Transverse colon (tissue), 4 donors: ENCODE data around the gene C10orf90. TPM values are rescaled to one million over a fixed set of nuclear protein-coding genes. Genes with fewer than 3 reads are reported as not detected.

Experiments used
- DNase-seq: peaks from one replicate; pipeline ENCODE4 v3.0.0-alpha.2; 2019
- H3K27ac ChIP-seq, 4 donors: fragments of 200-600 bp; sonication (generic); 2 replicates each; pipeline ENCODE4 v1.5.1; 2016 to 2018; ENCODE audit warnings: inconsistent platforms in 4 of 4
- H3K27me3 ChIP-seq: fragments of 200-600 bp; sonication (generic); 2 replicates; pipeline ENCODE4 v1.5.1; 2017; ENCODE audit warnings: inconsistent platforms
- H3K36me3 ChIP-seq, 4 donors: fragments of 200-600 bp; sonication (generic); 2 replicates each; pipeline ENCODE4 v1.5.1; 2017 to 2019; ENCODE audit warnings: inconsistent platforms in 4 of 4
- H3K4me1 ChIP-seq, 4 donors: fragments of 200-600 bp; sonication (generic); 2 replicates each; pipeline ENCODE4 v1.5.1; 2017 to 2020; ENCODE audit warnings: inconsistent platforms in 4 of 4
- H3K4me3 ChIP-seq, 4 donors: fragments of 200-600 bp; sonication (generic); 1 replicate in 1 of 4; 2 replicates in 3 of 4; pipeline versions ENCODE4 v1.5.1 to v1.6.1; 2017 to 2019; ENCODE audit warnings: inconsistent platforms in 4 of 4
- H3K9me3 ChIP-seq, 2 donors: fragments of 200-600 bp; sonication (generic); 2 replicates each; pipeline ENCODE4 v1.5.1; 2017 to 2019; ENCODE audit warnings: inconsistent platforms in 2 of 2
- CTCF ChIP-seq, 5 experiments: fragments of 200-600 bp in 3 of 5; fragments of 450-650 bp in 2 of 5; sonication (generic) in 3 of 5; IDR thresholded peaks; 1 replicate in 2 of 5; 2 replicates in 3 of 5; pipeline ENCODE4 v1.5.1; 2016 to 2017; ENCODE audit warnings: antibody characterized with exemption in 5 of 5, inconsistent platforms in 3 of 5, mild to moderate bottlenecking in 2 of 5, moderate library complexity in 1 of 5
- EP300 ChIP-seq: sonication (generic); formaldehyde crosslinking; IDR thresholded peaks from one replicate; pipeline ENCODE4 v1.6.1; 2017; ENCODE audit warnings: antibody characterized with exemption, low read depth
- POLR2A ChIP-seq: fragments of 450-650 bp; IDR thresholded peaks from one replicate; pipeline ENCODE4 v1.6.1; 2016; ENCODE audit warnings: antibody characterized with exemption, mild to moderate bottlenecking, moderate library complexity
- POLR2AphosphoS5 ChIP-seq, 3 donors: sonication (generic); formaldehyde crosslinking; IDR thresholded peaks; one replicate each; pipeline ENCODE4 v1.6.1; 2016; ENCODE audit warnings: antibody characterized with exemption in 3 of 3
- WGBS, 2 donors: methylation state at CpG; one replicate each; pipeline ENCODE4 v1.1.5; 2018; ENCODE audit warnings: low coverage in 1 of 2; 5-methylcytosine and 5-hydroxymethylcytosine counted together
- in situ Hi-C, 4 donors: fragments of 200-750 bp; cut with MboI; loops; one replicate each; pipeline versions ENCODE4 v1.15.0 to v1.15.1; 2017; ENCODE audit warnings: low sequenced_read_pairs in 3 of 4, low pct_ligation_motif_present in 1 of 4, low pct_unique_long_range_greater_than_20kb in 1 of 4
- intact Hi-C: fragments of 100-400 bp; cut with DNase I; formaldehyde crosslinking; loops from one replicate; pipeline ENCODE4 v1.15.1; 2023; ENCODE audit warnings: low total_unique reads
- total RNA-seq, 4 donors: library from RNA; depleted of rRNA; stranded (reverse); fragments of >200 nt; gene quantifications; one replicate each; pipeline ENCODE4 v1.1.0, GENCODE V29; 2016

C10orf90 gene
- total RNA-seq, 4 donors from 2014 or later: not detected

- DNase-seq: no peak
- Histone ChIP-seq H3K27ac (no peak overlapping the region), H3K9me3 (no peaks in the 10 kb centered on the region), H3K27me3 (no peaks in the 10 kb centered on the region), H3K4me3 (no peak overlapping the region), H3K36me3 (no peaks in the 10 kb centered on the region), H3K4me1 (no peaks in the 10 kb centered on the region)
- WGBS, 2 donors: 77 to 84% methylated on average over 8 to 9 of the region's 9 CpGs
- TF ChIP-seq CTCF (IDR thresholded peaks at IDR 0.05): no peak
- no peak for TF ChIP-seq POLR2AphosphoS5 (IDR thresholded peaks at IDR 0.05)
- no peak for TF ChIP-seq EP300
- no peak for TF ChIP-seq POLR2A
- in situ Hi-C loops: no loop called here
- intact Hi-C loops: no loop called here
These were observed 142.7 kb downstream of the C10orf90 start for GRCh38 chr10:126527645-126528314.

- Histone ChIP-seq H3K9me3 (no peaks in the 10 kb centered on the region), H3K36me3 (no peaks in the 10 kb centered on the region), H3K27ac (no peak overlapping the region), H3K4me3 (no peak overlapping the region), H3K27me3 (no peaks in the 10 kb centered on the region), H3K4me1 (no peaks in the 10 kb centered on the region)
- no peak for TF ChIP-seq POLR2A
- TF ChIP-seq EP300: no peak
- no peak for TF ChIP-seq CTCF (IDR thresholded peaks at IDR 0.05)
- TF ChIP-seq POLR2AphosphoS5 (IDR thresholded peaks at IDR 0.05): no peak
- DNase-seq: no peak
- WGBS, 2 donors: 61 to 80% methylated on average over 1 to 7 of the region's 7 CpGs
- intact Hi-C loops (no loop called here), in situ Hi-C loops (no loop called here)
These were observed 145.2 kb downstream of the C10orf90 start for GRCh38 chr10:126525326-126525725.

GRCh38 chr10:126524526-126524925, 146.0 kb downstream of the C10orf90 start:
- 50 to 58% methylated on average over 1 to 6 of the region's 6 CpGs for WGBS, 2 donors
- H3K27me3 ChIP-seq: no peaks in the 10 kb centered on the region
- H3K36me3 ChIP-seq: no peaks in the 10 kb centered on the region
- in situ Hi-C loops: loop anchor here in 1 of 4 donors (25.0 kb wide), 1 partner anchor 662 kb away; no protein-coding TSS in a partner anchor
- TF ChIP-seq POLR2AphosphoS5 (IDR thresholded peaks at IDR 0.05) (no peak), EP300 (no peak), POLR2A (no peak), CTCF (IDR thresholded peaks at IDR 0.05) (no peak)
- no peak overlapping the region for H3K4me3 ChIP-seq
- no peaks in the 10 kb centered on the region for H3K9me3 ChIP-seq
- no peak for DNase-seq
- H3K27ac ChIP-seq: no peak overlapping the region
- intact Hi-C loops: no loop called here
- no peaks in the 10 kb centered on the region for H3K4me1 ChIP-seq

GRCh38 chr10:126523071-126523470, 147.4 kb downstream of the C10orf90 start:
- Histone ChIP-seq H3K4me3 (no peak overlapping the region), H3K4me1 (no peaks in the 10 kb centered on the region), H3K36me3 (no peaks in the 10 kb centered on the region), H3K27ac (no peak overlapping the region), H3K27me3 (no peaks in the 10 kb centered on the region), H3K9me3 (no peaks in the 10 kb centered on the region)
- DNase-seq: no peak
- intact Hi-C loops: no loop called here
- in situ Hi-C loops: loop anchor here in 1 of 4 donors (25.0 kb wide), 1 partner anchor 661 kb away; no protein-coding TSS in a partner anchor
- TF ChIP-seq POLR2A: no peak
- TF ChIP-seq EP300: no peak
- no peak for TF ChIP-seq CTCF (IDR thresholded peaks at IDR 0.05)
- no peak for TF ChIP-seq POLR2AphosphoS5 (IDR thresholded peaks at IDR 0.05)
- 63% methylated on average over 3 of the region's 3 CpGs; no CpG with 5 or more reads in 1 of the 2 donors for WGBS, 2 donors
